PC-3 (cell line): Measurements from ENCODE around the gene FURIN. TPM values are rescaled to one million over a fixed set of nuclear protein-coding genes. Genes with fewer than 3 reads are reported as not detected.

ENCODE experiments used
- ATAC-seq: fragments of 200-7000 bp; cut with Tn5 transposase; 2 replicates; pipeline ENCODE4 v1.9.1; 2020; ENCODE audit warnings: mild to moderate bottlenecking, moderate library complexity
- BruUV-seq: library from RNA; stranded (reverse); fragments of 400-500 nt; replicated peaks from 2 replicates; lab custom pipeline; 2021; lab: Mats Ljungman, UMichigan
- CTCF ChIA-PET: fragments of 300-600 bp; sonication (Branson Sonifier 250); formaldehyde crosslinking; loops from one replicate; lab custom pipeline; 2022; ENCODE audit warnings: antibody characterized with exemption; lab: Charles Lee
- POLR2A ChIA-PET: fragments of 300-600 bp; sonication (Branson Sonifier 250); formaldehyde crosslinking; loops from one replicate; lab custom pipeline; 2022; ENCODE audit warnings: antibody characterized with exemption; ENCODE audit not compliant: unreplicated experiment; lab: Charles Lee
- DNase-seq: peaks from one replicate; pipeline ENCODE4 v3.0.0-alpha.2; 2015
- H2AFZ ChIP-seq: fragments of 300-600 bp; sonication (generic); 2 replicates; pipeline ENCODE4 v1.6.0; 2016; ENCODE audit warnings: antibody characterized with exemption, low read length
- H3F3A ChIP-seq: fragments of 300-600 bp; sonication (generic); one replicate; pipeline ENCODE4 v1.6.0; 2017; ENCODE audit warnings: antibody characterized with exemption, low read length, control low read depth, mild to moderate bottlenecking; ENCODE audit not compliant: unreplicated experiment
- H3K27ac ChIP-seq: fragments of 300-600 bp; sonication (generic); 2 replicates; pipeline ENCODE4 v1.5.1; 2016; ENCODE audit warnings: mild to moderate bottlenecking, low read length
- H3K27me3 ChIP-seq: fragments of 300-600 bp; sonication (generic); 2 replicates; pipeline ENCODE4 v1.6.1; 2016; ENCODE audit warnings: low read length, mixed read lengths
- H3K36me3 ChIP-seq: fragments of 300-600 bp; sonication (generic); 2 replicates; pipeline ENCODE4 v1.6.1; 2016; ENCODE audit warnings: low read depth, mixed run types, low read length, mixed read lengths
- H3K4me1 ChIP-seq: fragments of 300-600 bp; sonication (generic); 2 replicates; pipeline ENCODE4 v1.5.1; 2016; ENCODE audit warnings: low read length; ENCODE audit not compliant: insufficient read depth
- H3K4me2 ChIP-seq: fragments of 300-600 bp; sonication (generic); 2 replicates; pipeline ENCODE4 v1.6.0; 2016; ENCODE audit warnings: low read length
- H3K4me3 ChIP-seq: fragments of 300-600 bp; sonication (generic); 2 replicates; pipeline ENCODE4 v1.5.1; 2016; ENCODE audit warnings: mild to moderate bottlenecking, low read length, mixed read lengths
- H3K79me2 ChIP-seq: fragments of 300-600 bp; sonication (generic); 2 replicates; pipeline ENCODE4 v1.6.1; 2017; ENCODE audit warnings: low read length, mixed read lengths
- H3K9ac ChIP-seq: fragments of 300-600 bp; sonication (generic); 2 replicates; pipeline ENCODE4 v1.6.0; 2016; ENCODE audit warnings: mild to moderate bottlenecking, low read length
- H3K9me2 ChIP-seq: fragments of 300-600 bp; sonication (generic); replicated peaks from 2 replicates; pipeline ENCODE4 v1.6.1; 2016; ENCODE audit warnings: mixed run types, low read length, mixed read lengths
- H3K9me3 ChIP-seq: fragments of 300-600 bp; sonication (generic); 2 replicates; pipeline ENCODE4 v1.6.1; 2016; ENCODE audit warnings: low read length, mixed read lengths
- H4K20me1 ChIP-seq: fragments of 300-600 bp; sonication (generic); 2 replicates; pipeline ENCODE4 v1.6.1; 2016; ENCODE audit warnings: low read length, mixed read lengths
- CTCF ChIP-seq: fragments of 300-600 bp; sonication (generic); conservative IDR thresholded peaks from 2 replicates; pipeline ENCODE4 v1.5.1; 2017; ENCODE audit warnings: antibody characterized with exemption, low read depth, mild to moderate bottlenecking, low read length
- EZH2 ChIP-seq: fragments of 300-600 bp; sonication (generic); IDR thresholded peaks from one replicate; pipeline ENCODE4 v1.6.1; 2017; ENCODE audit warnings: antibody characterized with exemption, mild to moderate bottlenecking, low read length; ENCODE audit not compliant: unreplicated experiment
- EZH2phosphoT487 ChIP-seq: fragments of 300-600 bp; sonication (generic); IDR thresholded peaks from 2 replicates; pipeline ENCODE4 v1.6.1; 2018; ENCODE audit warnings: mild to moderate bottlenecking, antibody characterized with exemption, low read length, borderline replicate concordance
- intact Hi-C: fragments of 100-400 bp; cut with micrococcal nuclease; formaldehyde crosslinking; loops from 2 replicates; pipeline ENCODE4 v1.9.0; 2023
- total RNA-seq: library from RNA; depleted of rRNA; stranded (reverse); fragments of >200 nt; gene quantifications from 2 replicates; pipeline ENCODE4 v1.2.3, GENCODE V29; 2014

FURIN gene
- total RNA-seq, 1 experiment from 2014 or later, result 39.1 TPM

- H3K4me2 ChIP-seq, result no peak overlapping the region
- H3F3A ChIP-seq, result no peaks in the 10 kb centered on the region
- H3K36me3 ChIP-seq, result peaks cover 2% of the 10 kb centered on the region; the same call in 1 of the 2 replicates
- ChIA-PET CTCF (no interaction called here), POLR2A (no interaction called here)
- ATAC-seq (no peak), DNase-seq (no peak)
- no TSS peak for BruUV-seq
- no peak overlapping the region for H2AFZ ChIP-seq
- H3K27me3 ChIP-seq, result no peaks in the 10 kb centered on the region
- H3K9me2 ChIP-seq, result no peaks in the 10 kb centered on the region
- no peak overlapping the region for H3K9ac ChIP-seq
- H3K4me3 ChIP-seq, result no peak overlapping the region
- H4K20me1 ChIP-seq, result no peaks in the 10 kb centered on the region
- H3K9me3 ChIP-seq, result no peaks in the 10 kb centered on the region
- H3K4me1 ChIP-seq, result no peaks in the 10 kb centered on the region
- no peaks in the 10 kb centered on the region for H3K79me2 ChIP-seq
- intact Hi-C loops, result no loop called here
- no peak for TF ChIP-seq EZH2phosphoT487
- no peak for TF ChIP-seq CTCF
- no peak for TF ChIP-seq EZH2
- H3K27ac ChIP-seq, result no peak overlapping the region
Measured at GRCh38 chr15:90911906-90912769, 43.8 kb downstream of the FURIN start.

GRCh38 chr15:90912770-90913075 is 44.3 kb downstream of the FURIN start:
- CTCF ChIA-PET, result no interaction called here
- ATAC-seq, result no peak

GRCh38 chr15:90913398-90913944 is 45.1 kb downstream of the FURIN start:
- Histone ChIP-seq H3K9ac (no peak overlapping the region), H3K27ac (no peak overlapping the region), H2AFZ (no peak overlapping the region), H3K27me3 (no peaks in the 10 kb centered on the region), H3F3A (no peaks in the 10 kb centered on the region), H4K20me1 (no peaks in the 10 kb centered on the region), H3K4me2 (no peak overlapping the region), H3K9me2 (no peaks in the 10 kb centered on the region), H3K4me3 (no peak overlapping the region), H3K4me1 (no peaks in the 10 kb centered on the region), H3K36me3 (no peaks in the 10 kb centered on the region; the same call in 1 of the 2 replicates), H3K79me2 (no peaks in the 10 kb centered on the region), H3K9me3 (no peaks in the 10 kb centered on the region)
- intact Hi-C loops, result no loop called here
- TF ChIP-seq EZH2phosphoT487 (no peak), EZH2 (no peak), CTCF (no peak)
- DNase-seq, result no peak
- ChIA-PET POLR2A (no interaction called here), CTCF (interaction anchor here (0.8 kb wide), 1 partner anchor 11 kb away, joined by 4 read pairs; the partner anchor contains the start of gene MAN2A2)
- ATAC-seq, result no peak
- BruUV-seq, result no TSS peak

More at GRCh38 chr15:90912770-90913075, 44.3 kb downstream of the FURIN start:
- no peaks in the 10 kb centered on the region for H3F3A ChIP-seq
- no peaks in the 10 kb centered on the region for H3K79me2 ChIP-seq
- H3K4me3 ChIP-seq, result no peak overlapping the region
- no peak overlapping the region for H3K27ac ChIP-seq
- intact Hi-C loops, result no loop called here
- POLR2A ChIA-PET, result no interaction called here
- no peak overlapping the region for H3K4me2 ChIP-seq
- no peaks in the 10 kb centered on the region for H3K27me3 ChIP-seq
- H3K4me1 ChIP-seq, result no peaks in the 10 kb centered on the region
- H3K9ac ChIP-seq, result no peak overlapping the region
- DNase-seq, result no peak
- no peak overlapping the region for H2AFZ ChIP-seq
- H3K36me3 ChIP-seq, result no peaks in the 10 kb centered on the region; the same call in 1 of the 2 replicates
- no peak for TF ChIP-seq EZH2phosphoT487
- no TSS peak for BruUV-seq
- no peaks in the 10 kb centered on the region for H4K20me1 ChIP-seq
- H3K9me3 ChIP-seq, result no peaks in the 10 kb centered on the region
- H3K9me2 ChIP-seq, result no peaks in the 10 kb centered on the region
